K562 (cell line): Measurements from ENCODE around the gene ZSWIM8.

Source experiments
- BCOR ChIP-seq: fragments of 450-650 bp; IDR thresholded peaks from 2 replicates; pipeline ENCODE4 v1.6.1; 2016
- SMC3 ChIP-seq: conservative IDR thresholded peaks from 2 replicates; pipeline ENCODE4 v1.6.1; 2011; ENCODE audit warnings: low read depth, low read length, improper control_type of control experiment; ENCODE audit not compliant: insufficient read depth
- ZNF280A ChIP-seq: fragments of 450-650 bp; IDR thresholded peaks from 2 replicates; pipeline ENCODE4 v1.6.1; 2018; ENCODE audit warnings: mild to moderate bottlenecking, low read depth; ENCODE audit not compliant: partially characterized antibody

GRCh38 chr10:73785211-73785720 lies at the start of gene ZSWIM8:
- TF ChIP-seq ZNF280A (no peak), BCOR (no peak), SMC3 (no peak)
